CD4-positive, alpha-beta T cell (primary cell): ENCODE data around the gene AGBL2. TPM values are rescaled to one million over a fixed set of nuclear protein-coding genes. Genes with fewer than 3 reads are reported as not detected.

Experiments used
- ATAC-seq: fragments of 200-7000 bp; cut with Tn5 transposase; one replicate; pipeline ENCODE4 v1.10.0; 2022; ENCODE audit warnings: mild to moderate bottlenecking; ENCODE audit not compliant: poor library complexity
- CTCF ChIA-PET: fragments of 350-600 bp; sonication (Branson Sonifier 250); formaldehyde crosslinking; loops from one replicate; lab custom pipeline; 2021; ENCODE audit warnings: antibody characterized with exemption, inconsistent platforms; lab: Charles Lee
- POLR2A ChIA-PET: fragments of 350-600 bp; sonication (Branson Sonifier 250); formaldehyde crosslinking; loops from one replicate; lab custom pipeline; 2021; ENCODE audit warnings: antibody characterized with exemption, inconsistent platforms; lab: Charles Lee
- DNase-seq, 14 experiments: peaks; one replicate each; pipeline ENCODE4 v3.0.0-alpha.2; 2013 to 2020; ENCODE audit warnings: mixed read lengths in 2 of 14
- H3K27ac ChIP-seq, 2 donors: one replicate each; pipeline versions ENCODE4 v1.5.1 to v1.7.0; 2013; ENCODE audit warnings: low read length in 2 of 2, low read depth in 1 of 2, mild to moderate bottlenecking in 1 of 2
- H3K27me3 ChIP-seq, 2 experiments: 1 replicate in 1 of 2; 2 replicates in 1 of 2; pipeline versions ENCODE4 v1.6.1 to v1.7.0; 2013; ENCODE audit warnings: low read length in 2 of 2, control low read depth in 1 of 2, mild to moderate bottlenecking in 1 of 2, moderate library complexity in 1 of 2; ENCODE audit not compliant: insufficient read depth in 2 of 2, control insufficient read depth in 1 of 2
- H3K36me3 ChIP-seq: one replicate; pipeline ENCODE4 v1.6.1; 2013; ENCODE audit warnings: low read length, control low read depth; ENCODE audit not compliant: insufficient read depth
- H3K4me1 ChIP-seq: one replicate; pipeline ENCODE4 v1.6.1; 2013; ENCODE audit warnings: low read length, control low read depth; ENCODE audit not compliant: insufficient read depth
- H3K4me3 ChIP-seq: one replicate; pipeline ENCODE4 v1.5.1; 2013; ENCODE audit warnings: mild to moderate bottlenecking, low read length, moderate library complexity
- H3K9me3 ChIP-seq, 2 experiments: 1 replicate in 1 of 2; 2 replicates in 1 of 2; pipeline versions ENCODE4 v1.6.1 to v1.7.0; 2013; ENCODE audit warnings: low read length in 2 of 2, mild to moderate bottlenecking in 2 of 2, control low read depth in 1 of 2, moderate library complexity in 1 of 2; ENCODE audit not compliant: control insufficient read depth in 1 of 2, insufficient read depth in 1 of 2
- H3K27ac Mint-ChIP-seq: one replicate; pipeline ENCODE4 v1.8.0; 2020; ENCODE audit warnings: mixed read lengths
- H3K27me3 Mint-ChIP-seq: one replicate; pipeline ENCODE4 v1.8.0; 2021; ENCODE audit warnings: mixed read lengths
- H3K36me3 Mint-ChIP-seq: one replicate; pipeline ENCODE4 v1.8.0; 2021; ENCODE audit warnings: low read depth, mixed read lengths
- H3K4me1 Mint-ChIP-seq: one replicate; pipeline ENCODE4 v1.8.0; 2021; ENCODE audit warnings: low read depth, mixed read lengths
- H3K4me3 Mint-ChIP-seq: one replicate; pipeline ENCODE4 v1.8.0; 2020; ENCODE audit warnings: mild to moderate bottlenecking, mixed read lengths
- H3K9me3 Mint-ChIP-seq: one replicate; pipeline ENCODE4 v1.8.0; 2020; ENCODE audit warnings: mixed read lengths
- intact Hi-C, 2 experiments: fragments of 100-400 bp; cut with DNase I in 1 of 2; cut with micrococcal nuclease in 1 of 2; formaldehyde crosslinking; loops; one replicate each; pipeline versions ENCODE4 v1.15.1 to v1.9.0; 2023 to 2025; cut with DNase I, micrococcal nuclease
- total RNA-seq, 174 experiments: library from RNA in 2 of 174; stranded (reverse) in 2 of 174; gene quantifications; one replicate each; pipeline ENCODE4 v1.2.3 and lab custom pipeline; 2021 to 2026
- TF ChIP-seq, protein P1 (sequence below): fragments of 200-600 bp; IDR thresholded peaks from one replicate; pipeline ENCODE4 v1.8.0; 2022; ENCODE audit warnings: antibody characterized with exemption, mild to moderate bottlenecking

The AGBL2 gene
- total RNA-seq, 2 experiments from 2014 or later, result 3.6 to 4.4 TPM

GRCh38 chr11:47631473-47631872 lies 83.7 kb downstream of the AGBL2 start:
- Histone ChIP-seq H3K4me3 (no peak overlapping the region), H3K27ac (no peak overlapping the region), H3K27me3 (no peaks in the 10 kb centered on the region), H3K36me3 (peaks cover 55% of the 10 kb centered on the region), H3K4me1 (no peaks in the 10 kb centered on the region), H3K9me3 (no peaks in the 10 kb centered on the region)
- ChIA-PET POLR2A (no interaction called here), CTCF (no interaction called here)
- intact Hi-C loops, result no loop called here
- no peak for DNase-seq
- H3K27ac Mint-ChIP-seq, result no peak overlapping the region
- H3K27me3 Mint-ChIP-seq, result no peaks in the 10 kb centered on the region
- no peak overlapping the region for H3K4me3 Mint-ChIP-seq
- TF ChIP-seq, protein P1, sequence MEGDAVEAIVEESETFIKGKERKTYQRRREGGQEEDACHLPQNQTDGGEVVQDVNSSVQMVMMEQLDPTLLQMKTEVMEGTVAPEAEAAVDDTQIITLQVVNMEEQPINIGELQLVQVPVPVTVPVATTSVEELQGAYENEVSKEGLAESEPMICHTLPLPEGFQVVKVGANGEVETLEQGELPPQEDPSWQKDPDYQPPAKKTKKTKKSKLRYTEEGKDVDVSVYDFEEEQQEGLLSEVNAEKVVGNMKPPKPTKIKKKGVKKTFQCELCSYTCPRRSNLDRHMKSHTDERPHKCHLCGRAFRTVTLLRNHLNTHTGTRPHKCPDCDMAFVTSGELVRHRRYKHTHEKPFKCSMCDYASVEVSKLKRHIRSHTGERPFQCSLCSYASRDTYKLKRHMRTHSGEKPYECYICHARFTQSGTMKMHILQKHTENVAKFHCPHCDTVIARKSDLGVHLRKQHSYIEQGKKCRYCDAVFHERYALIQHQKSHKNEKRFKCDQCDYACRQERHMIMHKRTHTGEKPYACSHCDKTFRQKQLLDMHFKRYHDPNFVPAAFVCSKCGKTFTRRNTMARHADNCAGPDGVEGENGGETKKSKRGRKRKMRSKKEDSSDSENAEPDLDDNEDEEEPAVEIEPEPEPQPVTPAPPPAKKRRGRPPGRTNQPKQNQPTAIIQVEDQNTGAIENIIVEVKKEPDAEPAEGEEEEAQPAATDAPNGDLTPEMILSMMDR, result no peak
- H3K36me3 Mint-ChIP-seq, result peaks cover 82% of the 10 kb centered on the region
- no peak for ATAC-seq
- no peaks in the 10 kb centered on the region for H3K9me3 Mint-ChIP-seq
- H3K4me1 Mint-ChIP-seq, result no peaks in the 10 kb centered on the region

DNA sequence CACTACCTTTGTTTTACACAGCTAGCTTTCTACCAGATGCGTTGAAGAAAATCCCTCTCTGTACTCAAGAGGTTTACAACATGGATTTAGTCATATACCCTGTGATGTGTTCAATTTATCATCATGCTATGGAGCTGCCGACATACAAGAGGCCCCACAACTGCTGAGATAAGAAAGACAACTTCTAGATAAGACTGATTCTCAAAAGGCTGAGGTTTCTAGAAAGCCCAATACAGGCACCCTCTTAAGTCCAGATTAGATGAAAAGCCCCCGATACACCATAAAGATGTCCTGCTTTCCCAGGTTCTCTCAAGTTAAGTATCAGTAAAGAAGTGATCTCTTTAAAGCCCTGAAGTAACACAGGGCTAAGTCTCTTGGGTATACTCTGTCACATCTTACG lies 87.1 kb downstream of the AGBL2 start:
- Histone ChIP-seq H3K9me3 (no peaks in the 10 kb centered on the region), H3K36me3 (peaks cover 63% of the 10 kb centered on the region), H3K27me3 (no peaks in the 10 kb centered on the region), H3K4me3 (no peak overlapping the region), H3K4me1 (no peaks in the 10 kb centered on the region), H3K27ac (no peak overlapping the region)
- H3K27ac Mint-ChIP-seq, result no peak overlapping the region
- H3K27me3 Mint-ChIP-seq, result no peaks in the 10 kb centered on the region
- peaks cover 82% of the 10 kb centered on the region for H3K36me3 Mint-ChIP-seq
- H3K9me3 Mint-ChIP-seq, result no peaks in the 10 kb centered on the region
- intact Hi-C loops, result no loop called here
- TF ChIP-seq, protein P1, result no peak
- ATAC-seq (no peak), DNase-seq (no peak)
- ChIA-PET POLR2A (interaction anchor here (0.5 kb wide), 1 partner anchor 286 kb away, joined by 4 read pairs; no protein-coding TSS in a partner anchor), CTCF (no interaction called here)
- H3K4me1 Mint-ChIP-seq, result no peaks in the 10 kb centered on the region
- H3K4me3 Mint-ChIP-seq, result no peak overlapping the region

GRCh38 chr11:47626234-47626633 lies 88.9 kb downstream of the AGBL2 start:
- no peaks in the 10 kb centered on the region for H3K27me3 Mint-ChIP-seq
- H3K27me3 ChIP-seq, result no peaks in the 10 kb centered on the region
- H3K27ac Mint-ChIP-seq, result no peak overlapping the region
- no peak for ATAC-seq
- H3K27ac ChIP-seq, result no peak overlapping the region
- no peaks in the 10 kb centered on the region for H3K4me1 ChIP-seq
- ChIA-PET CTCF (no interaction called here), POLR2A (no interaction called here)
- TF ChIP-seq, protein P1, result no peak
- peaks cover 83% of the 10 kb centered on the region for H3K36me3 Mint-ChIP-seq
- no peak for DNase-seq
- no peaks in the 10 kb centered on the region for H3K4me1 Mint-ChIP-seq
- peaks cover 80% of the 10 kb centered on the region for H3K36me3 ChIP-seq
- no peak overlapping the region for H3K4me3 Mint-ChIP-seq
- H3K4me3 ChIP-seq, result no peak overlapping the region
- intact Hi-C loops, result no loop called here
- H3K9me3 ChIP-seq, result no peaks in the 10 kb centered on the region
- no peaks in the 10 kb centered on the region for H3K9me3 Mint-ChIP-seq
